Brain microvascular endothelial cell (primary cell): Measurements from ENCODE around the gene DIS3L2.

Experiments used
- DNase-seq: peaks from one replicate; pipeline ENCODE4 v3.0.0-alpha.2; 2020
- H3K27ac ChIP-seq: fragments of 250-450 bp; sonication (Bioruptor Pico); 2 replicates; pipeline ENCODE4 v1.5.1; 2020; ENCODE audit warnings: mild to moderate bottlenecking, moderate library complexity
- H3K27me3 ChIP-seq: fragments of 250-450 bp; sonication (Bioruptor Pico); replicated peaks from 2 replicates; pipeline ENCODE4 v1.5.1; 2020; ENCODE audit warnings: mild to moderate bottlenecking
- H3K36me3 ChIP-seq: fragments of 250-450 bp; sonication (Bioruptor Pico); replicated peaks from 2 replicates; pipeline ENCODE4 v1.5.1; 2020; ENCODE audit warnings: mild to moderate bottlenecking
- H3K4me3 ChIP-seq: 2 replicates; pipeline ENCODE4 v1.5.1; 2011; ENCODE audit warnings: low read depth, mild to moderate bottlenecking, control low read depth, low read length, moderate library complexity
- CTCF ChIP-seq: IDR thresholded peaks from 2 replicates; pipeline ENCODE4 v1.5.1; 2011; ENCODE audit warnings: low read depth, mild to moderate bottlenecking, moderate library complexity, low read length, control low read depth, inconsistent platforms; ENCODE audit errors: missing control alignments
- in situ Hi-C: cut with HindIII; loops from 2 replicates; pipeline ENCODE4 v1.10.0; 2017; ENCODE audit warnings: low sequenced_read_pairs, low pct_ligation_motif_present

Gene DIS3L2

GRCh38 chr2:232203936-232204335 is 242.4 kb downstream of the DIS3L2 start:
- Histone ChIP-seq H3K27ac (no peak overlapping the region), H3K27me3 (no peaks in the 10 kb centered on the region), H3K4me3 (no peak overlapping the region), H3K36me3 (no peaks in the 10 kb centered on the region)
- no peak for DNase-seq
- TF ChIP-seq CTCF: no peak
- in situ Hi-C loops: no loop called here

GRCh38 chr2:232204457-232204931 is 243.0 kb downstream of the DIS3L2 start:
- in situ Hi-C loops: no loop called here
- H3K27ac ChIP-seq: no peak overlapping the region
- DNase-seq: no peak
- no peak for TF ChIP-seq CTCF
- no peak overlapping the region for H3K4me3 ChIP-seq
- H3K36me3 ChIP-seq: no peaks in the 10 kb centered on the region
- no peaks in the 10 kb centered on the region for H3K27me3 ChIP-seq

GRCh38 chr2:232207174-232207573 is 245.7 kb downstream of the DIS3L2 start:
- Histone ChIP-seq H3K4me3 (no peak overlapping the region), H3K27ac (no peak overlapping the region), H3K27me3 (no peaks in the 10 kb centered on the region), H3K36me3 (no peaks in the 10 kb centered on the region)
- no peak for DNase-seq
- in situ Hi-C loops: no loop called here
- no peak for TF ChIP-seq CTCF

GRCh38 chr2:232210306-232210705 is 248.8 kb downstream of the DIS3L2 start:
- no peak for TF ChIP-seq CTCF
- H3K4me3 ChIP-seq: no peak overlapping the region
- H3K27me3 ChIP-seq: no peaks in the 10 kb centered on the region
- no peak for DNase-seq
- in situ Hi-C loops: no loop called here
- H3K36me3 ChIP-seq: no peaks in the 10 kb centered on the region
- H3K27ac ChIP-seq: no peak overlapping the region

- H3K36me3 ChIP-seq: no peaks in the 10 kb centered on the region
- no peak for DNase-seq
- H3K4me3 ChIP-seq: no peak overlapping the region
- in situ Hi-C loops: no loop called here
- no peaks in the 10 kb centered on the region for H3K27me3 ChIP-seq
- no peak for TF ChIP-seq CTCF
- no peak overlapping the region for H3K27ac ChIP-seq
Observed at GRCh38 chr2:232211743-232212686, 250.5 kb downstream of the DIS3L2 start.
